ENCODE data around the gene TMEM25.

Gene TMEM25

GRCh38 chr11:118524356-118524755 lies 6.6 kb upstream of the TMEM25 start:
- no peak for DNase-seq (ENCODE audit: low read depth)
- TF ChIP-seq CTCF (conservative IDR thresholded peaks at IDR 0.05; ENCODE audit: control insufficient read depth, insufficient read depth, low read depth, low read length): no peak
- no peak overlapping the region for H3K4me3 ChIP-seq (ENCODE audit: control insufficient read depth, low read depth, low read length)

GRCh38 chr11:118524757-118525470 lies 6.1 kb upstream of the TMEM25 start:
- H3K4me3 ChIP-seq (ENCODE audit: control insufficient read depth, low read depth, low read length): no peak overlapping the region
- no peak for TF ChIP-seq CTCF (conservative IDR thresholded peaks at IDR 0.05; ENCODE audit: control insufficient read depth, insufficient read depth, low read depth, low read length)
- DNase-seq (ENCODE audit: low read depth): no peak

GRCh38 chr11:118526688-118527087 lies 4.3 kb upstream of the TMEM25 start:
- no peak overlapping the region for H3K4me3 ChIP-seq (ENCODE audit: control insufficient read depth, low read depth, low read length)
- TF ChIP-seq CTCF (conservative IDR thresholded peaks at IDR 0.05; ENCODE audit: control insufficient read depth, insufficient read depth, low read depth, low read length): no peak
- DNase-seq (ENCODE audit: low read depth): no peak

- no peak for TF ChIP-seq CTCF (conservative IDR thresholded peaks at IDR 0.05; ENCODE audit: control insufficient read depth, insufficient read depth, low read depth, low read length)
- DNase-seq (ENCODE audit: low read depth): no peak
- H3K4me3 ChIP-seq (ENCODE audit: control insufficient read depth, low read depth, low read length): no peak within 1 kb of the TSS
These were observed 3.9 kb upstream of the TMEM25 start, which contains the start of gene TTC36 for GRCh38 chr11:118527109-118527508. Gene TTC36, plus strand, starts transcription at chr11:118527474. Its CDS starts 21 bp downstream, at chr11:118527495.

GRCh38 chr11:118528511-118528910 lies 2.5 kb upstream of the TMEM25 start:
- no peak for TF ChIP-seq CTCF (conservative IDR thresholded peaks at IDR 0.05; ENCODE audit: control insufficient read depth, insufficient read depth, low read depth, low read length)
- no peak for DNase-seq (ENCODE audit: low read depth)
- no peak overlapping the region for H3K4me3 ChIP-seq (ENCODE audit: control insufficient read depth, low read depth, low read length)

- H3K4me3 ChIP-seq (ENCODE audit: control insufficient read depth, low read depth, low read length): no peak overlapping the region
- no peak for TF ChIP-seq CTCF (conservative IDR thresholded peaks at IDR 0.05; ENCODE audit: control insufficient read depth, insufficient read depth, low read depth, low read length)
- no peak for DNase-seq (ENCODE audit: low read depth)
These were observed 1.3 kb upstream of the TMEM25 start for GRCh38 chr11:118529584-118530175.

Data from fibroblast of mammary gland (primary cell).